Measurements from ENCODE around the gene AMER1.

Gene AMER1

DNA sequence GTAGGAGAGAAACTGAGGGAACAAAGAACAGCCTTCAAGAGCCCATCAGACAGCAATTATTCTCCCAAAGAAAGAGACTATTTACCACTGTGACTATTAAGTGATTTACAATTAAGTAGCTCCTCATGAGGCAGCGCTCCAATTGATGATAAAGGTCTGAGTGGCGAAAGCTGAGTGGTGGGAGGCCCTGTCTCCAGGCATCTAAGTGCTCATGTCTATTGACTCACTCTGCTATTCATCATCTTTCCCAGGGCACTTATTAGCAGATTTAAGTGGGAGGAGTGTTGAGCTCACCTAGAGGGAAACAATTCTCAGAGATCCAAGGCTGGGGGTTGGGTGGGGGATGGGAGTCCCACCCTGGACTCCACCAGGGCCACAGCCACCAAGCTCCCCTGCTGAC lies 23.3 kb downstream of the AMER1 start:
- no peak for DNase-seq

DNA sequence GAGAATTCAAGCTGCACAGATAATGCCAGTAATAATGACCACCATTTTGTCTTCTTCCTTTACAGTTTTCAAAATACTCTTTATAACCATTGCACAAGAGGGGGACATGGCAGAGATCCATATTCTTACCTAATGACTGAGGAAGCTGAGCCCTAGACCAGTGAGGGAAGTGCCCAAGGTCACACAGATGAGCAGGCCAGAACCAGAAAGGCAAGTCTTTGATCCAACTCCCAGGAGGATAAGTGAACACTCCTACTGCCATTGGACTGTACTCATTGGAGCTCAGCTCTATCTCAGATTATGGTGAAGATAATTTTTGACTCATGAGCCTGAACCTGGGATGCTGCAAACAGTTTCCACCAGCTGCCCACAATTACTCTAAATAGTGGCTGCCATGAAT lies 28.6 kb downstream of the AMER1 start:
- DNase-seq, result no peak

DNA sequence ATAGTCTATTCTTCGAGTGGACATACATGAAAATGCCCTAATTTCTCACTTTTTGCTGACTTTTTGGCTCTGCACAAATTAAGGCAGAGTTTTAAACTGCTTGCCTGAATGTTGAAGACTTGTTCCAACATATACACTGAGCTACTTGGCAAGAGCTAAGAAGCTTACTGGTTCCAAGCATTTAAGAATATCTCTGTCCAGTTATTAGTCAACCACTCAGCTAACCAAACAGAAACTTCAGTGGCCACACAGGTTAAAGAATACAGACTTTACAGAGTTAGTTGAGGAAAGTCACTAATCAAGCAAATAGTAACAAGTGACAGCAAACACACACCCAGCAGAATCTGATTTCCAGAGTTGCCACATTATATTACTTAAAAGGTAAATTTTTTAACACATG lies 35.5 kb downstream of the AMER1 start:
- DNase-seq, result no peak

DNA sequence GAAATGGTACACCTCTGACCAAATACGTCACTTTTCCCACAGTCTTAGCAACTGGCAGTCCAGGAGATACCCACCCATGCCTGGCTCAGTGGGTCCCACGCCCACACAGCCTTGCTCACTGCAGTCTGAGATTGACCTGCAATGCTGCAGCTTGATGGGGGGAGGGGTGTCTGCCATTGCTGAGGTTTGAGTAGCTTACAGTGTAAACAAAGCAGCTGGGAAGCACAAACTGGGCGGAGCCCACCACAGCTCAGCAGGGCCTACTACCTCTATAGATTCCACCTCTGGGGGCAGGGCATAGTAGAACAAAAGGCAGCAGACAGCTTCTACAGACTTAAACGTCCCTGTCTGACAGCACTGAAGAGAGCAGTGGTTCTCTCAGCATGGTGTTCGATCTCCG lies 52.7 kb downstream of the AMER1 start:
- no peak for DNase-seq

DNA sequence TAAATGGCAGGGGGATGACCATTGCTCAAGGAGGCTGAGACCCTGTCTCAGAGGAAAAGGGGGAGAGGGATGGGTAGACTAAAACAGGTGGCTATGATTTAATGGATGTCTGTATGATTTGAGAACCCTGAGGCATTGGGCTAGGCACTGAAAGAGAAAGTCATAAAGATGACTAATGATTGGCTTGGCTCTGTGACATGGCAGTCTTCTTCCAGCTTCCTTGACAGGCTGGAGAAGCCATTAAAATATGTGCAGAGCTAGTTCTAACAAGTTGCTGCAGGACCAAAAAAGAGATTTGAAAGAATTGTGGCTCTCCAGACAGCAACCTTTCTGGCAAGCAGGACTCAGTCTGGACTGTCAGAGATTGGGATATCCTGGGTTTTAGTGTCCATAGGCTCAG lies 53.6 kb downstream of the AMER1 start:
- DNase-seq, result no peak

DNA sequence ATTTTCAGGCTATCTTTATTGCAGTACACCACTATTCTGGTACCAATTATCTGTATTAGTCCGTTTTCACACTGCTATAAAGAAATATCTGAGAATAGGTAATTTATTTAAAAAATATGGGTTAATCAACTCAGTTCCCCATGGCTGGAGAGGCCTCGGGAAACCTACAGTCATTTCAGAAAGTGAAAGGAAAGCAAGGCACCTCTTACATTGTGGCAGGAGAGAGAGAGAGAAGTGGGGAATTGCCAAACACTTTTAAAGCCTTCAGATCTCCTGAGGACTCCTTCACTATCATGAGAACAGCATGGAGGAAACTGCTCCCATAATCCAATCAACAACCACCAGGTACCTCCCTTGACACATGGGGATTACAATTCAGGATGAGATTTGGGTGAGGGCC lies 54.7 kb downstream of the AMER1 start:
- DNase-seq, result no peak

Data from SIG-M5 (cell line).